GM12873 (cell line): ENCODE measurements around the gene FAM131A.

Experiments used
- CTCF ChIP-seq: IDR thresholded peaks from 2 replicates; pipeline ENCODE4 v1.5.1; 2012; ENCODE audit warnings: low read depth, mild to moderate bottlenecking, moderate library complexity, low read length, control low read depth; ENCODE audit not compliant: insufficient read depth; ENCODE audit errors: missing control alignments

Gene FAM131A

GRCh38 chr3:184378651-184379357 lies 41.4 kb downstream of the FAM131A start:
- TF ChIP-seq CTCF: no peak

- no peak for TF ChIP-seq CTCF
Measured at GRCh38 chr3:184379358-184380184, 42.2 kb downstream of the FAM131A start, which contains the start of gene CHRD. Gene CHRD, plus strand, starts transcription at chr3:184380054. Its CDS starts 265 bp downstream, at chr3:184380319.

DNA sequence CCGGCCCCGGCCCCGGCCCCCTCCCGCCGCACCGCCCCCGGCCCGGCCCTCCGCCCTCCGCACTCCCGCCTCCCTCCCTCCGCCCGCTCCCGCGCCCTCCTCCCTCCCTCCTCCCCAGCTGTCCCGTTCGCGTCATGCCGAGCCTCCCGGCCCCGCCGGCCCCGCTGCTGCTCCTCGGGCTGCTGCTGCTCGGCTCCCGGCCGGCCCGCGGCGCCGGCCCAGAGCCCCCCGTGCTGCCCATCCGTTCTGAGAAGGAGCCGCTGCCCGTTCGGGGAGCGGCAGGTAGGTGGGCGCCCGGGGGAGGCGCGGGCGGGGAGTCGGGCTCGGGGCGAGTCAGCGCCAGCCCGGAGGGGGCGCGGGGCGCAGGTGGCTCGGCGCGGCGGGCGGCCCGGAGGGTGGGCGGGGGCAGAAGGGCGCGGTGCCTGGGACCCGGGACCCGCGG lies 42.8 kb downstream of the FAM131A start:
- no peak for TF ChIP-seq CTCF

DNA sequence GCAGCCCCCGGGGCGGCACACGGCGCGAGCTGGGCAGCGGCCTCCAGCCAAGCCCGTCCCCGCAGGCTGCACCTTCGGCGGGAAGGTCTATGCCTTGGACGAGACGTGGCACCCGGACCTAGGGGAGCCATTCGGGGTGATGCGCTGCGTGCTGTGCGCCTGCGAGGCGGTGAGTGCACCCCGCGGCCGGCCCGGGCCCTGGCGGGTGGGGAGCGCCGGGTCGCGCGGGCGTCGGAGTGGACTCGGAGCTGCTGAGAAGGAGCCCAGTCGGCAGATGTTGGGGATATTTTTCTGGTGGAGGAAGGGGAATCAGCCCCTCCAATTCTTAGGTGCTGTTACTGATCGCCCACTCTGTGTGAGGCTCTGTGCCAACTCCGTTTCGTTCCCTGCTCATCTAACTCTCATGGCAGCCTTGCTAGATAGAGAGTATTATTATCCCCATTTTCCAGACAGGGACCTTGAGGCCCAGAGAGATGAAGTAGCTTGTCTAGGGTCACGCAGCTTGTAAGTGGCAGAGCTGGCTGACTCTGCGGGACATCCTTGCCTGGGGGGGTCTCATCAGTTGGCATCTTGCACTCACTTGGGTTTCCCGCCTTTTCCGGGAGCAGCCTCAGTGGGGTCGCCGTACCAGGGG lies 43.3 kb downstream of the FAM131A start:
- no peak for TF ChIP-seq CTCF

GRCh38 chr3:184381261-184382224 lies 44.1 kb downstream of the FAM131A start:
- no peak for TF ChIP-seq CTCF

- no peak for TF ChIP-seq CTCF
Measured at GRCh38 chr3:184382326-184383032, 45.1 kb downstream of the FAM131A start.
